H1 (cell line): ENCODE measurements around the gene PLXNB2.

Experiments
- CHD2 ChIP-seq: IDR thresholded peaks from 2 replicates; pipeline ENCODE4 v1.6.1; 2012; ENCODE audit warnings: low read length, improper control_type of control experiment
- EGR1 ChIP-seq: IDR thresholded peaks from 2 replicates; pipeline ENCODE4 v1.6.1; 2011; ENCODE audit warnings: low read depth, low read length, borderline replicate concordance
- POLR2A ChIP-seq, 2 experiments: IDR thresholded peaks; 1 replicate in 1 of 2; 2 replicates in 1 of 2; pipeline ENCODE4 v1.6.1; 2011; ENCODE audit warnings: low read depth in 2 of 2, low read length in 2 of 2, mild to moderate bottlenecking in 2 of 2; ENCODE audit errors: control extremely low read depth in 1 of 2
- POLR2AphosphoS5 ChIP-seq: IDR thresholded peaks from 2 replicates; pipeline ENCODE4 v1.6.1; 2011; ENCODE audit warnings: low read depth, low read length
- SIX5 ChIP-seq: IDR thresholded peaks from 2 replicates; pipeline ENCODE4 v1.6.1; 2011; ENCODE audit warnings: mild to moderate bottlenecking, low read depth, low read length
- SP2 ChIP-seq: IDR thresholded peaks from 2 replicates; pipeline ENCODE4 v1.6.1; 2012; ENCODE audit warnings: mild to moderate bottlenecking, low read length, inconsistent platforms
- YY1 ChIP-seq: IDR thresholded peaks from 2 replicates; pipeline ENCODE4 v1.6.1; 2011; ENCODE audit warnings: low read depth, mild to moderate bottlenecking, low read length
- TF ChIP-seq, protein P1 (sequence below), 3 experiments: IDR thresholded peaks; 1 replicate in 2 of 3; 2 replicates in 1 of 3; pipeline versions ENCODE4 v1.5.1 to v1.6.1; 2011; ENCODE audit warnings: low read length in 3 of 3, mild to moderate bottlenecking in 3 of 3, inconsistent platforms in 2 of 3, low read depth in 1 of 3, moderate library complexity in 1 of 3; ENCODE audit not compliant: insufficient read depth in 1 of 3; ENCODE audit errors: control extremely low read depth in 1 of 3
- TF ChIP-seq, protein P2 (sequence below): IDR thresholded peaks from 2 replicates; pipeline ENCODE4 v1.6.1; 2011; ENCODE audit warnings: low read length, improper control_type of control experiment

GRCh38 chr22:50253046-50253915, 54.2 kb downstream of the PLXNB2 start:
- TF ChIP-seq, protein P1, sequence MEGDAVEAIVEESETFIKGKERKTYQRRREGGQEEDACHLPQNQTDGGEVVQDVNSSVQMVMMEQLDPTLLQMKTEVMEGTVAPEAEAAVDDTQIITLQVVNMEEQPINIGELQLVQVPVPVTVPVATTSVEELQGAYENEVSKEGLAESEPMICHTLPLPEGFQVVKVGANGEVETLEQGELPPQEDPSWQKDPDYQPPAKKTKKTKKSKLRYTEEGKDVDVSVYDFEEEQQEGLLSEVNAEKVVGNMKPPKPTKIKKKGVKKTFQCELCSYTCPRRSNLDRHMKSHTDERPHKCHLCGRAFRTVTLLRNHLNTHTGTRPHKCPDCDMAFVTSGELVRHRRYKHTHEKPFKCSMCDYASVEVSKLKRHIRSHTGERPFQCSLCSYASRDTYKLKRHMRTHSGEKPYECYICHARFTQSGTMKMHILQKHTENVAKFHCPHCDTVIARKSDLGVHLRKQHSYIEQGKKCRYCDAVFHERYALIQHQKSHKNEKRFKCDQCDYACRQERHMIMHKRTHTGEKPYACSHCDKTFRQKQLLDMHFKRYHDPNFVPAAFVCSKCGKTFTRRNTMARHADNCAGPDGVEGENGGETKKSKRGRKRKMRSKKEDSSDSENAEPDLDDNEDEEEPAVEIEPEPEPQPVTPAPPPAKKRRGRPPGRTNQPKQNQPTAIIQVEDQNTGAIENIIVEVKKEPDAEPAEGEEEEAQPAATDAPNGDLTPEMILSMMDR (IDR thresholded peaks at IDR 0.05; ENCODE audit: control extremely low read depth in 1 of 3, insufficient read depth in 1 of 3, low read depth in 1 of 3, low read length in 3 of 3), result no peak
- TF ChIP-seq POLR2A (IDR thresholded peaks at IDR 0.05; ENCODE audit: control extremely low read depth in 1 of 2, low read depth in 2 of 2, low read length in 2 of 2), result no peak
- TF ChIP-seq YY1, result no peak
- TF ChIP-seq, protein P2, sequence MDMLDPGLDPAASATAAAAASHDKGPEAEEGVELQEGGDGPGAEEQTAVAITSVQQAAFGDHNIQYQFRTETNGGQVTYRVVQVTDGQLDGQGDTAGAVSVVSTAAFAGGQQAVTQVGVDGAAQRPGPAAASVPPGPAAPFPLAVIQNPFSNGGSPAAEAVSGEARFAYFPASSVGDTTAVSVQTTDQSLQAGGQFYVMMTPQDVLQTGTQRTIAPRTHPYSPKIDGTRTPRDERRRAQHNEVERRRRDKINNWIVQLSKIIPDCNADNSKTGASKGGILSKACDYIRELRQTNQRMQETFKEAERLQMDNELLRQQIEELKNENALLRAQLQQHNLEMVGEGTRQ, result no peak
- TF ChIP-seq SIX5, result no peak
- TF ChIP-seq CHD2, result no peak
- no peak for TF ChIP-seq SP2
- no peak for TF ChIP-seq POLR2AphosphoS5
- TF ChIP-seq EGR1, result no peak
